Measurements from ENCODE around the gene CASTOR2.

DNA sequence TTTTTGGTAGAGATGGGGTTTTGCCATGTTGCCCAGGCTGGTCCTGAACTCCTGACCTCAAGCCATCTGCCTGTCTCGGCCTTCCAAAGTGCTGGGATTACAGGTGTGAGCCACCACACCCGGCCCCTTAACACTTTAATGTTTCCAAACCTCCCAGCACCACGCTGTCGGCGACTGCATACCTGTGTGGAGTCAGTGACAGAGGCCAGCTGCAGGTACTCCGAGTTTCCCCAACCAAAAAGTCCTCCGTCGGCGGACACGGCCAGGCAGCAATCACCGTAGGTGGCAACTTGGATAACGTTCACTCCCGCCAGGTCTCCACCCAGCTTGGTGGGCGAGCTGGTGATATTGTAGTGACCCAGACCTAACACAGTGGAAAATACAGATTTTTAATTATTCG is 93.9 kb downstream of the CASTOR2 start:
- TF ChIP-seq POLR2A (IDR thresholded peaks at IDR 0.05): no peak
- TF ChIP-seq, protein P1, sequence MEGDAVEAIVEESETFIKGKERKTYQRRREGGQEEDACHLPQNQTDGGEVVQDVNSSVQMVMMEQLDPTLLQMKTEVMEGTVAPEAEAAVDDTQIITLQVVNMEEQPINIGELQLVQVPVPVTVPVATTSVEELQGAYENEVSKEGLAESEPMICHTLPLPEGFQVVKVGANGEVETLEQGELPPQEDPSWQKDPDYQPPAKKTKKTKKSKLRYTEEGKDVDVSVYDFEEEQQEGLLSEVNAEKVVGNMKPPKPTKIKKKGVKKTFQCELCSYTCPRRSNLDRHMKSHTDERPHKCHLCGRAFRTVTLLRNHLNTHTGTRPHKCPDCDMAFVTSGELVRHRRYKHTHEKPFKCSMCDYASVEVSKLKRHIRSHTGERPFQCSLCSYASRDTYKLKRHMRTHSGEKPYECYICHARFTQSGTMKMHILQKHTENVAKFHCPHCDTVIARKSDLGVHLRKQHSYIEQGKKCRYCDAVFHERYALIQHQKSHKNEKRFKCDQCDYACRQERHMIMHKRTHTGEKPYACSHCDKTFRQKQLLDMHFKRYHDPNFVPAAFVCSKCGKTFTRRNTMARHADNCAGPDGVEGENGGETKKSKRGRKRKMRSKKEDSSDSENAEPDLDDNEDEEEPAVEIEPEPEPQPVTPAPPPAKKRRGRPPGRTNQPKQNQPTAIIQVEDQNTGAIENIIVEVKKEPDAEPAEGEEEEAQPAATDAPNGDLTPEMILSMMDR (IDR thresholded peaks at IDR 0.05): no peak
